Activated CD4-positive, alpha-beta T cell treated with anti-CD3 and anti-CD28 coated beads for 48 hours (primary cell): ENCODE results near the gene OTUB1.

ENCODE experiments used
- DNase-seq: peaks from one replicate; pipeline ENCODE4 v3.0.0-alpha.2; 2020

OTUB1 gene

GRCh38 chr11:63978551-63979239 is 7.5 kb upstream of the OTUB1 start:
- no peak for DNase-seq

- DNase-seq, result no peak
Observed at GRCh38 chr11:63979426-63979825, 6.8 kb upstream of the OTUB1 start.

GRCh38 chr11:63985812-63986155 is 454 bp upstream of the OTUB1 start:
- DNase-seq, result peak; percentile 84

- no peak for DNase-seq
Observed at GRCh38 chr11:63986932-63987513, 785 bp downstream of the OTUB1 start.

GRCh38 chr11:63991558-63991957 is 5.3 kb downstream of the OTUB1 start:
- DNase-seq, result no peak

- no peak for DNase-seq
Observed at GRCh38 chr11:63993100-63993499, 6.9 kb downstream of the OTUB1 start.

GRCh38 chr11:63993993-63994392 is 7.8 kb downstream of the OTUB1 start:
- no peak for DNase-seq

GRCh38 chr11:63996512-63996911 is 10.3 kb downstream of the OTUB1 start:
- no peak for DNase-seq

GRCh38 chr11:63997104-63997700 is 11.0 kb downstream of the OTUB1 start:
- DNase-seq, result no peak

- DNase-seq, result no peak
Observed at GRCh38 chr11:63997801-63998337, 11.6 kb downstream of the OTUB1 start.

- DNase-seq, result peak; percentile 35
Observed at GRCh38 chr11:63998558-63999348, 12.5 kb downstream of the OTUB1 start.

- DNase-seq, result peak; percentile 74
Observed at GRCh38 chr11:63999349-64000025, 13.2 kb downstream of the OTUB1 start.

- DNase-seq, result peak; percentile 76
Observed at GRCh38 chr11:64000026-64000739, 13.9 kb downstream of the OTUB1 start.

GRCh38 chr11:64000740-64001483 is 14.7 kb downstream of the OTUB1 start:
- DNase-seq, result no peak

GRCh38 chr11:64001484-64002420 is 15.5 kb downstream of the OTUB1 start:
- DNase-seq, result no peak

- DNase-seq, result no peak
Observed at GRCh38 chr11:64003807-64004589, 17.8 kb downstream of the OTUB1 start.

- no peak for DNase-seq
Observed at GRCh38 chr11:64004590-64004984, 18.3 kb downstream of the OTUB1 start.

- DNase-seq, result no peak
Observed at GRCh38 chr11:64005691-64006090, 19.5 kb downstream of the OTUB1 start.

- no peak for DNase-seq
Observed at GRCh38 chr11:64006398-64006797, 20.2 kb downstream of the OTUB1 start.
